Measurements from ENCODE around the gene TRAF3IP3.

- TF ChIP-seq BHLHE40 (IDR thresholded peaks at IDR 0.05; ENCODE audit: borderline replicate concordance) (no peak), PKNOX1 (IDR thresholded peaks at IDR 0.05) (no peak), SP1 (IDR thresholded peaks at IDR 0.05) (no peak), ELF4 (IDR thresholded peaks at IDR 0.05) (no peak), TARDBP (IDR thresholded peaks at IDR 0.05) (no peak), SUZ12 (IDR thresholded peaks at IDR 0.05) (no peak), FOXM1 (IDR thresholded peaks at IDR 0.05; ENCODE audit: borderline replicate concordance) (no peak), HDGF (IDR thresholded peaks at IDR 0.05; ENCODE audit: borderline replicate concordance) (no peak), ARNT (IDR thresholded peaks at IDR 0.05) (no peak), FOXA1 (IDR thresholded peaks at IDR 0.05) (no peak), FOXK2 (IDR thresholded peaks at IDR 0.05) (no peak), NFRKB (IDR thresholded peaks at IDR 0.05) (no peak), L3MBTL2 (conservative IDR thresholded peaks at IDR 0.05) (no peak)
Observed at GRCh38 chr1:209756615-209757445, 977 bp downstream of the TRAF3IP3 start.
